ENCODE measurements around the gene KLHL29.

The KLHL29 gene

DNA sequence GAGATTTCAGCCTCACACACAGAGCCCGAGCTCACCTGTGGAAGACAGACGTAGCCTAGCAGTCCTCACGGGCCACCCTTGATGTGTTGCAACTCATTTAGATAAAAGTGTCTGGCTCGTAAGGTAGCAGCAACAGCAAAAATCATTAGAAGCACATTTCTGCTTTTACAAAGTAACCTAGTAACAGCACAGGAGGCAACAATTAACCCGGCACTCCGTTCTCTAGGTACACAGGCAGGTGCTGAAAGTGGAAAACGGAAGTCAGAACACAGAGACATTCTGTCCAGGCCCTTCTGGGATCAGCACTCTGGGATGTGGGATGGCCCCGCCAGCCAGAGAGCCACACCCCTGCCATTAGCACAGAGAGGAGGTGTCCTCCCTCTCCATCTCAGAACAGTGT is 99.3 kb downstream of the KLHL29 start:
- no peak overlapping the region for H3K27ac ChIP-seq
- no peaks in the 10 kb centered on the region for H3K36me3 ChIP-seq
- no peak overlapping the region for H3K4me2 ChIP-seq
- no peak for TF ChIP-seq Cebpa-rat (IDR thresholded peaks at IDR 0.05)
- H3K9me3 ChIP-seq (replicated peaks in 1 of 11) = no peaks in the 10 kb centered on the region
- peaks cover 0 to 12% (median 7%) of the 10 kb centered on the region in 10 experiments; a peak in 10 of 20 replicates for H3K4me1 ChIP-seq
- H3K4me3 ChIP-seq = no peak overlapping the region
- H4K20me1 ChIP-seq = peaks cover 0 to 49% (median 0%) of the 10 kb centered on the region in 11 experiments; a peak in 6 of 22 replicates
- H3K27me3 ChIP-seq = peaks cover 0 to 13% (median 0%) of the 10 kb centered on the region in 11 experiments; a peak in 3 of 22 replicates
- no peak overlapping the region for H3K9ac ChIP-seq

GRCh38 chr2:23484767-23485166 is 99.8 kb downstream of the KLHL29 start:
- Histone ChIP-seq H3K4me1 (peaks cover 3 to 17% (median 12%) of the 10 kb centered on the region in 10 experiments; a peak in 17 of 20 replicates), H3K27ac (no peak overlapping the region), H3K4me3 (no peak overlapping the region), H3K9me3 (replicated peaks in 1 of 11) (no peaks in the 10 kb centered on the region), H4K20me1 (peaks cover 0 to 54% (median 0%) of the 10 kb centered on the region in 11 experiments; a peak in 7 of 22 replicates), H3K27me3 (peaks cover 0 to 14% (median 0%) of the 10 kb centered on the region in 11 experiments; a peak in 3 of 22 replicates), H3K9ac (no peak overlapping the region), H3K4me2 (no peak overlapping the region), H3K36me3 (no peaks in the 10 kb centered on the region)
- TF ChIP-seq Cebpa-rat (IDR thresholded peaks at IDR 0.05) = no peak

- H3K9ac ChIP-seq = no peak overlapping the region
- no peak overlapping the region for H3K27ac ChIP-seq
- H3K9me3 ChIP-seq (replicated peaks in 1 of 11) = no peaks in the 10 kb centered on the region
- H3K4me1 ChIP-seq = peaks cover 8 to 21% (median 16%) of the 10 kb centered on the region in 10 experiments; a peak in 18 of 20 replicates
- no peak overlapping the region for H3K4me3 ChIP-seq
- no peak for TF ChIP-seq Cebpa-rat (IDR thresholded peaks at IDR 0.05)
- no peaks in the 10 kb centered on the region for H3K36me3 ChIP-seq
- H4K20me1 ChIP-seq = peaks cover 0 to 55% (median 0%) of the 10 kb centered on the region in 11 experiments; a peak in 7 of 22 replicates
- H3K4me2 ChIP-seq = no peak overlapping the region
- H3K27me3 ChIP-seq = peaks cover 0 to 19% (median 0%) of the 10 kb centered on the region in 11 experiments; a peak in 3 of 22 replicates
These were observed 100.3 kb downstream of the KLHL29 start for GRCh38 chr2:23485261-23485660.

GRCh38 chr2:23485841-23486683 is 101.1 kb downstream of the KLHL29 start:
- Histone ChIP-seq H3K9ac (no peak overlapping the region), H3K36me3 (no peaks in the 10 kb centered on the region), H3K27me3 (peaks cover 0 to 27% (median 0%) of the 10 kb centered on the region in 11 experiments; a peak in 3 of 22 replicates), H3K27ac (no peak overlapping the region), H3K4me2 (no peak overlapping the region), H3K9me3 (replicated peaks in 1 of 11) (no peaks in the 10 kb centered on the region), H4K20me1 (peaks cover 0 to 55% (median 0%) of the 10 kb centered on the region in 11 experiments; a peak in 8 of 22 replicates), H3K4me3 (no peak overlapping the region), H3K4me1 (peaks cover 10 to 22% (median 16%) of the 10 kb centered on the region in 10 experiments; a peak in 18 of 20 replicates)
- TF ChIP-seq Cebpa-rat (IDR thresholded peaks at IDR 0.05) = no peak

- Histone ChIP-seq H3K9me3 (replicated peaks in 1 of 11) (no peaks in the 10 kb centered on the region), H3K4me1 (peaks cover 10 to 22% (median 16%) of the 10 kb centered on the region in 10 experiments; a peak in 18 of 20 replicates), H3K9ac (no peak overlapping the region), H3K4me2 (no peak overlapping the region), H3K27me3 (peaks cover 0 to 33% (median 0%) of the 10 kb centered on the region in 11 experiments; a peak in 3 of 22 replicates), H3K27ac (no peak overlapping the region), H3K36me3 (no peaks in the 10 kb centered on the region), H4K20me1 (peaks cover 0 to 62% (median 0%) of the 10 kb centered on the region in 11 experiments; a peak in 8 of 22 replicates), H3K4me3 (no peak overlapping the region)
- no peak for TF ChIP-seq Cebpa-rat (IDR thresholded peaks at IDR 0.05)
These were observed 101.7 kb downstream of the KLHL29 start for GRCh38 chr2:23486684-23487075.

DNA sequence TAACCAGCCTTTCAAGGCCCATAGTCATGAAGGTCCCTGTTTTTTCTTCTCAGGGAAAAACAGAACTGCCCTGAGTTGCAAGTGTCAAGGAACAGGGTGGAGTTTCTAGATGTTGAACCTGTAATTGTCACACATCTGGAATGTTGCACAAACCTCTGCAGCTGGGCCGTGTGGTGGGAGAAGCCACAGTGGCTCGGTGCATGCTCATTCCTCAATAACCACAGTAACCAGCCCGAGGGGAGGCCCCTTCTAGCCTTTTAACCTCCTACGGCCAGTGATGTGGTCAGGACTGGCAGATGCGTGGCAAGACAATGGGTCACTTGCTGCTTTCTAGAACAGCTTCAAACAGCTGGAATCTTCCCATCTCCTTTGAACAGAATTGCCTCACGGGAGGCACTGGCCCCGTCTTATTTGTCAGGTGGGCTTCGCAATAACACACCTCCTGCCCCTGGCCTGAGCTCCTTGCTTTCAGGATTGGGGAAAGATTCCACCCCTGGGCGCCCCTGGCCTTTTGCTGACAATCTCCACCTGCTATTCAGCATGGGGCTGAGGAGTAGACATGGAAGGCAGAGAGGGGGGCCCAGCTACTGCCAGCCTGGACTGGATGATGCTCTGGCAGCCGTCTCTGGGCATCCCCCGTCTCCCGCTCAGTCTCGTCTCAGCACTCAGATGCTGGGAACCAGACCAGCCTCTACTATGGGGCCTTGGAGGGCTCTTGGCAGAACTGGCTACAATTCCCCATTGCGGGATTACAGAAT is 102.9 kb downstream of the KLHL29 start:
- Histone ChIP-seq H3K36me3 (no peaks in the 10 kb centered on the region), H4K20me1 (peaks cover 0 to 57% (median 0%) of the 10 kb centered on the region in 11 experiments; a peak in 7 of 22 replicates), H3K27ac (no peak overlapping the region), H3K9ac (no peak overlapping the region), H3K4me3 (no peak overlapping the region), H3K9me3 (replicated peaks in 1 of 11) (no peaks in the 10 kb centered on the region), H3K4me1 (peaks cover 10 to 22% (median 17%) of the 10 kb centered on the region in 10 experiments; a peak in 18 of 20 replicates), H3K27me3 (peaks cover 0 to 41% (median 0%) of the 10 kb centered on the region in 11 experiments; a peak in 3 of 22 replicates), H3K4me2 (peak overlapping the region in 7 of 11 experiments; percentile 8 to 35 (median 19); a peak in 9 of 22 replicates)
- no peak for TF ChIP-seq Cebpa-rat (IDR thresholded peaks at IDR 0.05)

GRCh38 chr2:23488584-23488983 is 103.6 kb downstream of the KLHL29 start:
- H3K9me3 ChIP-seq (replicated peaks in 1 of 11) = no peaks in the 10 kb centered on the region
- no peak overlapping the region for H3K27ac ChIP-seq
- peak overlapping the region in 1 of 11 experiments; percentile 8; a peak in 2 of 22 replicates for H3K4me2 ChIP-seq
- H3K36me3 ChIP-seq = no peaks in the 10 kb centered on the region
- H3K4me3 ChIP-seq = no peak overlapping the region
- H4K20me1 ChIP-seq = peaks cover 0 to 57% (median 0%) of the 10 kb centered on the region in 11 experiments; a peak in 7 of 22 replicates
- TF ChIP-seq Cebpa-rat (IDR thresholded peaks at IDR 0.05) = no peak
- H3K27me3 ChIP-seq = peaks cover 0 to 44% (median 0%) of the 10 kb centered on the region in 11 experiments; a peak in 3 of 22 replicates
- no peak overlapping the region for H3K9ac ChIP-seq
- peaks cover 10 to 22% (median 18%) of the 10 kb centered on the region in 10 experiments; a peak in 18 of 20 replicates for H3K4me1 ChIP-seq

DNA sequence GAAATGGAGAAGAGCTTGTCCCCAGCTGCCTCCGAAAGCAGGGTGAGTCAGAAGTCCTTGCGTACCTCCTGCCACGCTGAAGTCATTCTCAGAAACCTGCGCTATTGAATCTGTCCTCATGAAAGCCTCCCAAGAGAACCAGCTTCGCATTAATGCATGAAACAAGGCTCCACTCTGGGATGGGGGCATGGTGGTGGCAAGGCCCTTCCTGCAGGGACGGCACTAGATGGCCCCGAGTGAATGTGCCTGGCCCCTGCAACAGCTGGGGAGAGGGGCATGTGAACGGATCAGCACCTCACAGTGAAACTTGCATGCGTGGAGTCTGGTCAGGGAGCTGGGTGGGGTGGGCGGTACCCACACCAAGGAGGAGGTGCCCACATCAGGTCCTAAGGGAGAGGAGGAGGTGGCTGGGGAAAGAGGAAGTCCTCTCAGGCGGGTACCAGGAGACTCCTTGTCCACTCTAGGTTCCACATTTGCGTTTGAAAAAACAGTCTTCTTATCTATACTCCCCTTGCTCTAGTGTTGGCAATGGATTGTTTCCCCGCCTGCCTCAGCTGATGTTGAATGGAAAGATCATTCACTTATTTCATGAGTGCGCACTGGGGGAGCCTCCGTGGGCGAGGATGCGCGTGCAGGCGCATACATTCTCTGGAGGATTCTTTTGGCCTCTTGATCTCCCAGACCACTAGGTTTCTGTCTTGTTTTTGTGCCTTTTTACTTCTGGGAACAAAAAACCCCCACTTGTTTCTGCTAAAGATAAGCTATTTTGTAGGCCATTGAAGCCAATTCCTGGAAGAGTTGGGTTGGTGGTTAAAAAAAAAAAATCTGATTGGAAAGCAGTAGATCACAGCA is 104.7 kb downstream of the KLHL29 start:
- H3K9ac ChIP-seq = no peak overlapping the region
- peaks cover 0 to 53% (median 0%) of the 10 kb centered on the region in 11 experiments; a peak in 7 of 22 replicates for H3K27me3 ChIP-seq
- H3K36me3 ChIP-seq = no peaks in the 10 kb centered on the region
- H3K4me3 ChIP-seq = no peak overlapping the region
- H3K9me3 ChIP-seq (replicated peaks in 1 of 11) = no peaks in the 10 kb centered on the region
- no peak overlapping the region for H3K27ac ChIP-seq
- H3K4me2 ChIP-seq = peak overlapping the region; percentile 22 to 60 (median 45); a peak in 19 of 22 replicates
- TF ChIP-seq Cebpa-rat (IDR thresholded peaks at IDR 0.05) = no peak
- H4K20me1 ChIP-seq = peaks cover 0 to 48% (median 0%) of the 10 kb centered on the region in 11 experiments; a peak in 7 of 22 replicates
- H3K4me1 ChIP-seq = peaks cover 10 to 22% (median 18%) of the 10 kb centered on the region in 10 experiments; a peak in 18 of 20 replicates

All from BLaER1 treated with 17β-estradiol and CSF1 and Interleukin-3, amounts not matched to agents 10 nM and 100 nM (cell line).